Renal cortex interstitium (tissue), 15 donors: ENCODE measurements around the gene TMEM35A. TPM values are rescaled to one million over a fixed set of nuclear protein-coding genes. Genes with fewer than 3 reads are reported as not detected.
"Not testable (repeated sequence)": the region's sequence is repeated elsewhere in the genome, so short reads cannot be mapped to it uniquely, and the experiment has no call there.

Experiments used
- DNase-seq, 11 donors: peaks; one replicate each; pipeline ENCODE4 v3.0.0-alpha.2; 2013; ENCODE audit warnings: low read depth in 9 of 11, low spot score in 4 of 11; ENCODE audit errors: extremely low read depth in 1 of 11
- long read RNA-seq, 16 experiments: transcript quantifications; one replicate each; lab custom pipeline, GENCODE V29; 2026
- polyA plus RNA-seq, 3 donors: library from polyadenylated mRNA; unstranded; fragments of 120-200 nt; gene quantifications; one replicate each; pipeline ENCODE4 v1.2.1, GENCODE V29; 2013; ENCODE audit not compliant: insufficient read length in 3 of 3

Gene TMEM35A
- polyA plus RNA-seq: 1 to 10 TPM; 8.1 to 9.3 (median 8.9) TPM
- long read RNA-seq, donor 1: 0 reads
- long read RNA-seq, donor 2, partial matches to known transcripts: 0 of 4 reads
- long read RNA-seq, donor 2, other reads (novel, unspliced or antisense): 0 of 4 reads
- long read RNA-seq, donor 3, partial matches to known transcripts: 0 of 4 reads
- long read RNA-seq, donor 3, other reads (novel, unspliced or antisense): 0 of 4 reads
- long read RNA-seq, donor 4, partial matches to known transcripts: 0 of 4 reads
- long read RNA-seq, donor 4, other reads (novel, unspliced or antisense): 0 of 4 reads
- long read RNA-seq, donor 5, transcript TMEM35A-201 (2 exons, 2,195 nt): major isoform, 8 of 8 reads
- long read RNA-seq, donor 5, partial matches to known transcripts: 0 of 8 reads
- long read RNA-seq, donor 5, other reads (novel, unspliced or antisense): 0 of 8 reads
- long read RNA-seq, donor 6, partial matches to known transcripts: 0 of 4 reads
- long read RNA-seq, donor 6, other reads (novel, unspliced or antisense): 0 of 4 reads
- long read RNA-seq, donor 7, transcript TMEM35A-201 (2 exons, 2,195 nt): major isoform, 7 of 7 reads
- long read RNA-seq, donor 7, partial matches to known transcripts: 0 of 7 reads
- long read RNA-seq, donor 7, other reads (novel, unspliced or antisense): 0 of 7 reads
- long read RNA-seq, donor 8, transcript TMEM35A-201 (2 exons, 2,195 nt): major isoform, 7 of 7 reads
- long read RNA-seq, donor 8, partial matches to known transcripts: 0 of 7 reads
- long read RNA-seq, donor 8, other reads (novel, unspliced or antisense): 0 of 7 reads
- long read RNA-seq, donor 9, partial matches to known transcripts: 0 of 2 reads
- long read RNA-seq, donor 9, other reads (novel, unspliced or antisense): 0 of 2 reads
- long read RNA-seq, donor 10, partial matches to known transcripts: 0 of 1 reads
- long read RNA-seq, donor 10, other reads (novel, unspliced or antisense): 0 of 1 reads
- long read RNA-seq, donor 11, partial matches to known transcripts: 0 of 3 reads
- long read RNA-seq, donor 11, other reads (novel, unspliced or antisense): 0 of 3 reads
- long read RNA-seq, donor 12, partial matches to known transcripts: 0 of 3 reads
- long read RNA-seq, donor 12, other reads (novel, unspliced or antisense): 0 of 3 reads
- long read RNA-seq, donor 13, transcript TMEM35A-201 (2 exons, 2,195 nt): major isoform, 5 of 5 reads
- long read RNA-seq, donor 13, partial matches to known transcripts: 0 of 5 reads
- long read RNA-seq, donor 13, other reads (novel, unspliced or antisense): 0 of 5 reads
- long read RNA-seq, donor 14, transcript TMEM35A-201 (2 exons, 2,195 nt): major isoform, 7 of 25 reads
- long read RNA-seq, donor 14, partial matches to known transcripts: 18 of 25 reads
- long read RNA-seq, donor 14, other reads (novel, unspliced or antisense): 0 of 25 reads
- long read RNA-seq, donor 15: 0 reads
- long read RNA-seq, donor 16, partial matches to known transcripts: 0 of 4 reads
- long read RNA-seq, donor 16, other reads (novel, unspliced or antisense): 0 of 4 reads

- peak in 4 of 11 donors; percentile 26 to 43 (median 32) for DNase-seq
Measured at GRCh38 chrX:101078716-101079598, at the start of gene TMEM35A. TSS of gene TMEM35A (plus strand) at chrX:101078879. CDS start at chrX:101079003, 124 bp downstream.

- DNase-seq: no peak
Measured at GRCh38 chrX:101029665-101030064, 49.0 kb upstream of the TMEM35A start.

- no peak for DNase-seq
Measured at GRCh38 chrX:101037231-101037630, 41.4 kb upstream of the TMEM35A start.

GRCh38 chrX:101040197-101040596, 38.5 kb upstream of the TMEM35A start:
- DNase-seq: no peak

- peak in 1 of 11 donors; percentile 5 for DNase-seq
Measured at GRCh38 chrX:101051153-101051548, 27.5 kb upstream of the TMEM35A start.

- DNase-seq: peak; percentile 8 to 52 (median 32)
Measured at GRCh38 chrX:101051549-101052302, 27.0 kb upstream of the TMEM35A start, which contains the start of gene TRMT2B. TSS of gene TRMT2B (minus strand) at chrX:101052111. CDS start at chrX:101042289, 9,822 bp downstream.

GRCh38 chrX:101056551-101056950, 22.1 kb upstream of the TMEM35A start:
- DNase-seq: not testable (repeated sequence)

- DNase-seq: no peak
Measured at GRCh38 chrX:101057093-101057714, 21.5 kb upstream of the TMEM35A start.

- DNase-seq: no peak
Measured at GRCh38 chrX:101062176-101062575, 16.5 kb upstream of the TMEM35A start.

GRCh38 chrX:101071582-101071981, 7.1 kb upstream of the TMEM35A start:
- DNase-seq: no peak

GRCh38 chrX:101079736-101080270, 1.1 kb downstream of the TMEM35A start:
- no peak for DNase-seq

- DNase-seq: no peak
Measured at GRCh38 chrX:101080326-101081124, 1.8 kb downstream of the TMEM35A start.

- no peak for DNase-seq
Measured at GRCh38 chrX:101081231-101081630, 2.6 kb downstream of the TMEM35A start.

- DNase-seq: no peak
Measured at GRCh38 chrX:101091817-101092216, 13.1 kb downstream of the TMEM35A start.
